ENCODE measurements around the gene CAMSAP1.

The CAMSAP1 gene

GRCh38 chr9:135930446-135931345 is 23.4 kb upstream of the CAMSAP1 start:
- Histone ChIP-seq H3K4me3 (ENCODE audit: low read depth in 1 of 2, low read length in 1 of 2) (no peak overlapping the region), H3K4me1 (ENCODE audit: control insufficient read depth in 1 of 2, insufficient read depth in 1 of 2, low read depth in 1 of 2, low read length in 1 of 2) (no peaks in the 10 kb centered on the region), H3K27ac (no peak overlapping the region), H3K27me3 (no peaks in the 10 kb centered on the region), H3K36me3 (peaks cover 72% of the 10 kb centered on the region), H3K9me3 (no peaks in the 10 kb centered on the region)
- TF ChIP-seq CTCF (IDR thresholded peaks at IDR 0.05), result no peak

- Histone ChIP-seq H3K9me3 (no peaks in the 10 kb centered on the region), H3K27ac (no peak overlapping the region), H3K36me3 (peaks cover 63% of the 10 kb centered on the region), H3K27me3 (no peaks in the 10 kb centered on the region), H3K4me3 (ENCODE audit: low read depth in 1 of 2, low read length in 1 of 2) (no peak overlapping the region), H3K4me1 (ENCODE audit: control insufficient read depth in 1 of 2, insufficient read depth in 1 of 2, low read depth in 1 of 2, low read length in 1 of 2) (no peaks in the 10 kb centered on the region)
- TF ChIP-seq CTCF (IDR thresholded peaks at IDR 0.05), result no peak
These were observed 22.5 kb upstream of the CAMSAP1 start for GRCh38 chr9:135929656-135930445.

GRCh38 chr9:135928731-135929655 is 21.6 kb upstream of the CAMSAP1 start:
- Histone ChIP-seq H3K9me3 (no peaks in the 10 kb centered on the region), H3K27ac (no peak overlapping the region), H3K27me3 (no peaks in the 10 kb centered on the region), H3K36me3 (peaks cover 59% of the 10 kb centered on the region), H3K4me1 (ENCODE audit: control insufficient read depth in 1 of 2, insufficient read depth in 1 of 2, low read depth in 1 of 2, low read length in 1 of 2) (no peaks in the 10 kb centered on the region), H3K4me3 (ENCODE audit: low read depth in 1 of 2, low read length in 1 of 2) (no peak overlapping the region)
- TF ChIP-seq CTCF (IDR thresholded peaks at IDR 0.05), result no peak

- H3K4me1 ChIP-seq (ENCODE audit: control insufficient read depth in 1 of 2, insufficient read depth in 1 of 2, low read depth in 1 of 2, low read length in 1 of 2), result no peaks in the 10 kb centered on the region
- peaks cover 58% of the 10 kb centered on the region for H3K36me3 ChIP-seq
- no peak overlapping the region for H3K4me3 ChIP-seq (ENCODE audit: low read depth in 1 of 2, low read length in 1 of 2)
- H3K27ac ChIP-seq, result no peak overlapping the region
- H3K27me3 ChIP-seq, result no peaks in the 10 kb centered on the region
- TF ChIP-seq CTCF (IDR thresholded peaks at IDR 0.05), result no peak
- no peaks in the 10 kb centered on the region for H3K9me3 ChIP-seq
These were observed 20.9 kb upstream of the CAMSAP1 start for GRCh38 chr9:135928074-135928730.
